ENCODE data around the gene ARHGAP30.
"Not testable (repeated sequence)": the region's sequence is repeated elsewhere in the genome, so short reads cannot be mapped to it uniquely, and the experiment has no call there.

Gene ARHGAP30

DNA sequence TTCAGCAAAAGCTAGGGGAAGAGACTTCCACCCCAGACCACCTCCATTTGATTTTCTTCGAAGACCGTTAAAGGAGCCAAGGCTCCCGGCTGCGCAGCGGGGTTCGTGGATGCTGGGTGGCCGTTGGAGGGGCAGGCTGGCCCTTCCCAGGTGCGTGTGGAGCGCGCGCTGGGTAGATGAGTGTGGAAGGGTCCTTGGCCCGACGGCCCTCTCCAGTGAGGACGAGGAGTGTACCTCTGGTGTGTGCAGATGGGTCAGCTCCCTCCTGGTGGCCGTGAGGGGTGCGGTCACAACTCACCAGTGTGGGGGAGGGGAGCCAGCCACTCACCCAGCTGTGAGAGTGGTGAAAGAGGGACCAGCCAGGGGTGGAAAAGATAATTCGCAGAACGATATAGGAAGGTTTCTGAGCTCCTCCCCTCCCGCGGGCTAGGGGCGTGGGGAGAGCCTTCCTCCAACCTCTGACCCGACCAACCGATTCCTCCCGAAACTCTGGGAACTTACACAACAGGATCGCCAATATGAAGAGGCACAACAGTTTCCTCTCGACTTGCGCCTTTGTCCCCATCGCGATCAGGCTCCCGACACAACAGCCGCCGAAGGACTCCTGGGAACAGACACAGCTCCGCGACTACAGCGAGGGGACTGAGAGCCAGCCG, 49.1 kb downstream of the ARHGAP30 start, which contains the start of gene F11R:
Gene F11R, minus strand, starts transcription at position 644 of the 656 bp plus-strand sequence. Its CDS starts 79 bp downstream, at position 565.
- H3K9me3 Mint-ChIP-seq = no peaks in the 10 kb centered on the region
- H3K27me3 Mint-ChIP-seq = no peaks in the 10 kb centered on the region
- H3K27ac Mint-ChIP-seq = peak within 1 kb of the TSS; percentile 89 to 94
- DNase-seq (peak in 1 of 2 donors; percentile 41), ATAC-seq (peak; percentile 63)
- H3K4me3 Mint-ChIP-seq = peak within 1 kb of the TSS; percentile 92 to 94
- peaks cover 65% of the 10 kb centered on the region for H3K4me1 Mint-ChIP-seq

DNA sequence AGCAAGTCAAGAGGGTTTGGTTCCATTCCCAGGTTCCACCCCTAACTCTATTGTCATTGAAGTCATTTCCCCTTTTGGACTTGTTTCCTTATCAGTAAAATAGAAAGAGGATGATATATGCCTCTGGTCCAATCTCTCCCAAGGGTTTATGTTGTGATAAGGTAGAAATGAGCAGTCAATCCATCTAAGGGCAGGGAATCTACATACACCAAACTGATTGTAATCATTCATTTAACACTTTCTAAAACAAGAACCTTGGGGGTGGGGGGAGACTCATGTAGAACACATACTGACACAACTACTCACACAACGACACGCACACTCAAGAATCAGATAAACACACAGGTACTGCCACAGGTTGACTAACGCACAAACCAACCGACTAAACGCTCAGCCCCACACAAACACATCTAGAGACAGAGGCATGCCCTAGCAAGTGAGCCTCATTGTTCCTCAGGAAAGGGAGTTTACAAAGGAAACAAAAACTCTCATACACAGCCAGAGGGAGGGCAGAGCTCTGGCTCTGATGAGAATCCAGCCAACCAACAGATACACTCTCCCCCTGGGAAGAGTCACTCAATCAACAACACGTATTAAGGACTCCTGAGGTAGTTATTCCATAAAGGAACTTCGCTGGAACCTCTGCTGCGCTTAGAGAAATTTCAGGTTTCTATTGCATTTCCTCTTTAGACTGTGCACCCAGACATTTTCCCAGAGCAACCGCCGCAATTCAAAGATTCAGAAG, 49.8 kb downstream of the ARHGAP30 start:
- peaks cover 58% of the 10 kb centered on the region for H3K4me1 Mint-ChIP-seq
- H3K27me3 Mint-ChIP-seq = no peaks in the 10 kb centered on the region
- DNase-seq (no peak), ATAC-seq (no peak)
- H3K4me3 Mint-ChIP-seq = peak overlapping the region; percentile 92 to 94
- peak overlapping the region; percentile 46 to 84 for H3K27ac Mint-ChIP-seq
- H3K9me3 Mint-ChIP-seq = no peaks in the 10 kb centered on the region

GRCh38 chr1:161019111-161019660, 50.5 kb downstream of the ARHGAP30 start:
- not testable (repeated sequence) for H3K27ac Mint-ChIP-seq, H3K9me3 Mint-ChIP-seq, H3K27me3 Mint-ChIP-seq, DNase-seq, ATAC-seq
- H3K4me3 Mint-ChIP-seq = peak overlapping the region; percentile 27 to 94
- H3K4me1 Mint-ChIP-seq = peaks cover 62% of the 10 kb centered on the region

DNA sequence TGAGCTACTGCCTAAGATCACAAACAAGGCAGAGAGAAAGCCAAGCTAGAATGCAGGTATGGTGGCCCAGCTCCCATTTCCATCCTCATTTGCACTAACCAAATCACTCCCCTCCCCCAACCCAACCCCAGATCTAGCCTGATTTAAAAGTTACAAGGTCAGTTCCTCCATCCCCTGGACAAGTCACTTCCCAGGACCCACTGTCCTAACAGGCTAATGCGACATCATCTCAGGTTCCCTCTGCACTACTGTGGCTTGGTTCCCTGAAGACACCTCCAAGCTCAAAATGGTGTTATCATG, 51.1 kb downstream of the ARHGAP30 start:
- ATAC-seq (no peak), DNase-seq (no peak)
- H3K27ac Mint-ChIP-seq = no peak overlapping the region
- H3K4me1 Mint-ChIP-seq = peaks cover 68% of the 10 kb centered on the region
- no peaks in the 10 kb centered on the region for H3K27me3 Mint-ChIP-seq
- H3K4me3 Mint-ChIP-seq = no peak overlapping the region
- no peaks in the 10 kb centered on the region for H3K9me3 Mint-ChIP-seq

- peak overlapping the region in 1 of 2 donors; percentile 86 for H3K27ac Mint-ChIP-seq
- ATAC-seq (no peak), DNase-seq (no peak)
- H3K4me1 Mint-ChIP-seq = peaks cover 73% of the 10 kb centered on the region
- H3K9me3 Mint-ChIP-seq = no peaks in the 10 kb centered on the region
- no peaks in the 10 kb centered on the region for H3K27me3 Mint-ChIP-seq
- H3K4me3 Mint-ChIP-seq = no peak overlapping the region
These were observed 51.7 kb downstream of the ARHGAP30 start for GRCh38 chr1:161017756-161018630.

GRCh38 chr1:161017181-161017580, 52.5 kb downstream of the ARHGAP30 start:
- H3K4me3 Mint-ChIP-seq, H3K27me3 Mint-ChIP-seq, DNase-seq, ATAC-seq, H3K9me3 Mint-ChIP-seq, H3K27ac Mint-ChIP-seq: not testable (repeated sequence)
- H3K4me1 Mint-ChIP-seq = peaks cover 70% of the 10 kb centered on the region

GRCh38 chr1:161016683-161017082, 53.0 kb downstream of the ARHGAP30 start:
- H3K4me1 Mint-ChIP-seq = peaks cover 70% of the 10 kb centered on the region
- not testable (repeated sequence) for DNase-seq, H3K4me3 Mint-ChIP-seq, H3K27me3 Mint-ChIP-seq, H3K27ac Mint-ChIP-seq, ATAC-seq, H3K9me3 Mint-ChIP-seq

DNA sequence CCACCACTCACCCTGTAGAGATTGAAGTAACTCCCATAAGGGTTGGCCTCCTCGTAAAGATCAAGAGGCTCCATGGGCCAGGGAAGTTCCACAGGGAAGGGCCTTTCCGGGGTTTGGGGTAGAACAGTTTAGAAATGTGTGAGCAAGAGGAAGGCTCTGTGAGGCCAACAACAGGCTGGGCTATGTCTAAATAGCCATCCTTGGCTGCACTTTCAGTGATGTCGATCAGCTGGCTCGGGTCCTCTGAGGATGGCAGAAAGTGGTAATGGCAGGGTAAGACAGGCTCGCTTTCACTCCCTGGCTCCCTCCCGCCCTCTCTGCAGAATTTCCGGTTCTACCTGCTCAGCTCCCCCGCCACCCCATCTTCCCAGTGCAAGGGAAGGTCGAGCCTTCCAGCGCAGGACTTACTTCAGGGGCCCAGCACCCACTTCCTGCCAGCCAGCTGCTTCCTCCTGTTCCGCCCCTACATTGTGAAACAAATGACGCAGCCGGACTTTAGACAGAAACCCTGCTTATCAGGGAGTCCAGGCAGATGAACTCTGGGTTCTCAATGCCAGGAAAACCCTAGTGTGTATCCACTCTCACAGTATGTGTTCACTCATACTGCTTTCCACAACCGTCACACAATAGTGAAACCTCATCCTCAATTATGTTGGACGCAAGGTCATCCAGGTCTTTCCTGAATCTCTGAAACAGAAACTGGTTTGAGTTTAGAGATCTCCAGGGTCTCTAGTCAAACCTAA, 56.0 kb downstream of the ARHGAP30 start:
- Mint-ChIP-seq H3K9me3 (no peaks in the 10 kb centered on the region), H3K4me3 (peak overlapping the region; percentile 77 to 80), H3K27ac (peak overlapping the region; percentile 92 to 98), H3K4me1 (peaks cover 58% of the 10 kb centered on the region), H3K27me3 (no peaks in the 10 kb centered on the region)
- ATAC-seq = peak; percentile 92
- peak; percentile 44 to 77 for DNase-seq

GRCh38 chr1:161013131-161013487, 56.6 kb downstream of the ARHGAP30 start:
- Mint-ChIP-seq H3K27ac (peak overlapping the region; percentile 92 to 98), H3K9me3 (no peaks in the 10 kb centered on the region), H3K4me1 (peaks cover 53% of the 10 kb centered on the region), H3K4me3 (peak overlapping the region; percentile 77 to 80), H3K27me3 (no peaks in the 10 kb centered on the region)
- no peak for DNase-seq
- peak; percentile 62 for ATAC-seq

GRCh38 chr1:161012420-161012819, 57.3 kb downstream of the ARHGAP30 start:
- DNase-seq = no peak
- Mint-ChIP-seq H3K27me3 (no peaks in the 10 kb centered on the region), H3K9me3 (no peaks in the 10 kb centered on the region), H3K27ac (peak overlapping the region; percentile 67 to 76), H3K4me3 (peak overlapping the region in 1 of 2 donors; percentile 19), H3K4me1 (peaks cover 46% of the 10 kb centered on the region)
- no peak for ATAC-seq

DNA sequence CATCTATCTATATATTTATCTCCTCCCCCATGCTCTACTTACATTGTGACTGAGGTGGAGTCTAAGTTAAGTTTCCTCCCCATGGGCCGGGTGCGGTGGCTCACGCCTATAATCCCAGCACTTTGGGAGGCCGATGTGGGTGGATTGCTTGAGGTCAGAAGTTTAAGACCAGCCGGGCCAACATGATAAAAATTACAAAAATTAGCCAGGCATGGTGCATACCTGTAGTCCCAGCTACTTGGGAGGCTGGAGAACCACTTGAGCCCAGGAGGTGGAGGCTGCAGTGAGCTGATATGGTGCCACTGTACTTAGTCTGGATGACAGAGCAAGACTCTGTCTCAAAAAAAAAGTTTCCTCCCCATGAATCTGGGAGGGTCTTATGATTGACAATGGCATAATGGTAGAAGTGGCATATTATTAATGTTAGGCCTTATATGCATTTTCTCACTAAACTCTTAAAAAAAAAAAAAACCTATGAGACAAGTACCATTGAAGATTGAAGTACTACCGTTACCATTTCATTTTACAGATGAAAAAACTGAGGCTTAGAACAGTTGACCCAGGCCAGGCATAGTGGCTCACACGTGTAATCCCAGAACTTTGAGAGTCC, 60.0 kb downstream of the ARHGAP30 start:
- ATAC-seq (no peak), DNase-seq (no peak)
- peaks cover 38% of the 10 kb centered on the region for H3K4me1 Mint-ChIP-seq
- H3K9me3 Mint-ChIP-seq = no peaks in the 10 kb centered on the region
- no peaks in the 10 kb centered on the region for H3K27me3 Mint-ChIP-seq
- no peak overlapping the region for H3K4me3 Mint-ChIP-seq
- no peak overlapping the region for H3K27ac Mint-ChIP-seq

DNA sequence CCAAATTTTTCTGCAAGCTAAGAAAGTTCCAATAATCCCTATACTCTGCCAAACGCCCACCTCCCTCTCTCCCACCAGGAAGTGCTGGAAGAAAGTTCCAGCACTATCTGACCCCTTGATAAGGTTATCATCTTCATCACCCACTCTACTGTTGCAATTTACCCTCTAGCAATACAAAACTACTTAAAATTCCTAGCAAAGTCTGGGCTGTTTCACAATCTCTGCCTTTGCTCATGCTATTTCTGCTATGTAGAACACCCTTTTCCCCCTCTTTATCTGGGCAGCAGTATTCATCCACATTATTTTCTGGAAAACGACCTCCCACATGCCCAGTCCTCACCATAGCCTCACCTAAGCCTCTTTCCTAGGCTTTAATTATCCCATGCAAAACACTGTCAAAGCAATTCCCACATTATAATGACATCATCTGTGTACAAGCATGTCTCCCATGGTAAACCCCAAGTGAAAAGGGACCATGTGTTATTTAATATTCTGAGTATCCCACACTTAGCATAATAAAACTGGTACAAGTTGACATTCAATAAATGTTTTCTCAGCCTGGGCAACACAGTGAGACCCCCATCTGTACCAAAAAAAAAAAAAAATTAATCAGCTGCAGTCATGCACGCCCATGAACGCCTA, 60.7 kb downstream of the ARHGAP30 start:
- Mint-ChIP-seq H3K4me1 (peaks cover 31% of the 10 kb centered on the region), H3K27me3 (no peaks in the 10 kb centered on the region), H3K27ac (no peak overlapping the region), H3K4me3 (no peak overlapping the region), H3K9me3 (no peaks in the 10 kb centered on the region)
- DNase-seq = no peak
- ATAC-seq = no peak

DNA sequence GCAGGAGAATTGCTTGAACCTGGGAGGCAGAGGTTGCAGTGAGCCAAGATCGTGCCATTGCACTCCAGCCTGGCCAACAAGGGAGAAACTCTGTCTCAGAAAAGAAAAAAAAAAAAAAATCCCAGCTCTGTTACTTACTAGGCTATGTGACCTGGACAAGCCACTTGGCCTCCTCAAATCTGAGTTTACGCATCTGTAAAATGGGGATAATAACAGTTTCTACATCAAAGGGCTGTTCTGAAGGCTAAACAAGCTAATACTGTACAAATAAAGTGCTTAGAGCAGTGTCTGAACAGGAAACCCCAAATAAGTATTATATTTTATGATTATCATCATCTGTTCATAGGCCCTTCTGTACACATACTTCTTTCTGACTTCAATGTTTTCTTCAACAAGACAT, 62.3 kb downstream of the ARHGAP30 start:
- DNase-seq = no peak
- ATAC-seq = no peak
- no peaks in the 10 kb centered on the region for H3K27me3 Mint-ChIP-seq
- H3K4me1 Mint-ChIP-seq = peaks cover 19% of the 10 kb centered on the region
- H3K27ac Mint-ChIP-seq = no peak overlapping the region
- no peak overlapping the region for H3K4me3 Mint-ChIP-seq
- H3K9me3 Mint-ChIP-seq = no peaks in the 10 kb centered on the region

DNA sequence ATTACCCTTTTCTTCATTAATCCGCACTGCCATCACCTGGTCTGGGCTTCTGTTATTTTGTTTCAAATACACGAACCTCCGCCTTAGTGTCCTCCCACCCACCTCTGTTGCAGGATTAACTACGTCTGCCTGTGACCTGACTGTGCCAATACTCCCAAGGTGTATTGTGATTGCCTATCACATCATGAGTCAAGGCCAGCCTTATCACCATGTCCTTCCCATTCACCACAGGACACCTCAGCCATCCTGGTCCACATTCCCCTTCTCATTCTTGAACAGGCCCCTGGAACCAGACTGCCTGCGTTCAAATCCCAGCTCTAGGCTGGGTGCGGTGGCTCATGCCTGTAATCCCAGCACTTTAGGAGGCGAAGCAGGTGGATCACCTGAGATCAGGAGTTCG, 63.1 kb downstream of the ARHGAP30 start:
- Mint-ChIP-seq H3K4me1 (peaks cover 13% of the 10 kb centered on the region), H3K4me3 (no peak overlapping the region), H3K9me3 (no peaks in the 10 kb centered on the region), H3K27me3 (no peaks in the 10 kb centered on the region), H3K27ac (no peak overlapping the region)
- DNase-seq (no peak), ATAC-seq (no peak)
